ENCODE results near the gene SAMD5.

The SAMD5 gene

DNA sequence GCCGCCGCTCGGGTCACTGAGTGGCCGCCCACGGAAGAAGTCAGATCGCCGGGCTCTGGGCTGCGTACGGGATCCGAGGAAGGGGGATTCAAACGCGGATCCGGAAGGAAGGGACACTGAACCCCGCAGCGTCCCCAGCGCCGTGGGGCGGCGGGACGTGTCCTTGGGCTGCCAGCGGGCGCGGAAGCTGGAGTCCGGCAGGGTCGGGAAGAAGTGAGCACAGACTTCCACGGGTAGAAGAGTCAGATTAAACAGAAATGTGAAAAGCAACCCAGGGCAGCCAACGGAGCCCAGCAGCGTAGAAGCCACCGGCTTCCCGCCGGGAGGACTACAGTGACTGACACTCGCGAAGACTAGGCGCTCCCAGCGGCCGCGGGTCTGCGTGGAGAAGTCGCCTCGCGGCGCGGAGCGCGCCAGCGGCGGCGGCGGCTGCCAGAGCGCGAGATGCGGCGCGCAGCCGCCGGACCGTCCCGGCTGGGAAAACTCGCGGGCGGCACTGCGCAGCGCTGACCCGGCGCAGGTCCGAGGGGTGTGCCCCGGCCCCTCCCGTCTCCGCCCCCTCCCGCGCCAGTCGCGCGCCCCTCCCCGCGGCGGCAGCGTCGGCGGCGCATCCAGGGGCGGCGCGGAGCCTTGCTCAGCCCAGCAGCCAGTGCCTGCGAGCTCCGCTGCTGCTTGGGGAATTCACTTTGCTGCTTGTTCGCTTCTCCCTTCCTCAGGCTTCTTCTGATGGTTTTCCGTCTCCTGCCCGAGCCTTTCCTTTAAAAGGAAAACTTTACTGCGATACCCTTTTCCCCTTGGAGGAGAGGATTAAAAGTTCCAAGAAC is at the start of gene SAMD5:
SAMD5 (plus strand) TSS at position 649 of the 824 bp plus-strand sequence. CDS start 239 bp downstream, outside the sequence.
- DNase-seq (ENCODE audit: low read depth in 2 of 2, low spot score in 1 of 2), result no peak

DNA sequence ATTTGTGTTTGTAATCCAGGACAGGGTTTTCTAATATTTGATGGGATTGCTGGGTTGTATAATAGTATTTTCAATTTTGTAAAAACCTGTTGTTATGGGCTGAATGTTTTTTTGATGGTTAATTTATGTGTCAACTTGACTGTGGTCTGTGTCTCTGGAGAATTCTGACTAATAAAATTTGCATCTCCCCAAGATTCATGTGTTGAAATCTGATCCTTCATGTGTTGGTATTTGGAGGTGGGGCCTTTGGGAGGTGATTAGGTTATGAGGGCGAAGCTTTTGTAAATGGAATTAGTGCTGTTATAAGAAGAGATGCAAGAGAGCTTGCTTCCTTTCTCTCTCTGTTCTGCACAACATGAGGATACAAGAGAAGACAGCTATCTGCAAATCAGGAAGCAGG is 48.7 kb upstream of the SAMD5 start:
- no peak for DNase-seq (ENCODE audit: low read depth in 2 of 2, low spot score in 1 of 2)

DNA sequence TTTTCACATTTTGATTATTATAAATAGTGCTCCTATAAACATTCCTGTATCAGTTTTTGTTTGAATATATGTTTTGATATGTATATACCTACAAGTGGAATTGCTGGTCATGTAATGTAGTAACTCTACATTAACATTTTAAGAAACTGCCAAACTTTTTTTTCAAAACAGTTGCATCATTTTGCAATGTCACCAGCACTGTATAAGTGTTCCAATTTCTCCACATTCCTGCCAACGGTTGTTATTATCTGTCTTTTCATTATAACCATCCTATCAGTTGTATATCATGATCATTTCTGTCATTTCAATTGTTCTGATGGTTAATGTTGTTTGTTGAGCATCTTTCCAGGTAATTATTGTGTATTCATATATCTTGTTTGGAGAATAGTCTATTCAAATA is 44.8 kb upstream of the SAMD5 start:
- DNase-seq (ENCODE audit: low read depth in 2 of 2, low spot score in 1 of 2), result no peak

DNA sequence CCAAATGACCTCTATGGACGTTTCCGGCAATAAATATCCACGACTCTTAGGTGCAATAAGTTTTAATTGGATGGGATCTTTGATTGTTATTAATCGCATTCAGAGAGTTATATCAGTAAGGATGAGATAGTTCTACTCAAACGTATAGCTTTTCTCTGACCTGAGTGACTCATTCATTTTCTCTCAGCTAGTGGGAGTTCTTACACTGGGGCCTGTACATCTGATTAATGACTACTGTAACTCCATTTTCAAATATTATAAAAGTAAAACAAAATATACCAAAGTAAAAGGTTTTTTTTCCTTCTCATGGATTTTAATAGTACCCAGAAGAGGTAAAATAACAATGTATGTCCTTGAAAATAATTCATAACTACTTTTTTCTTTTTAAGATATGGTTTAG is 41.1 kb upstream of the SAMD5 start:
- DNase-seq (ENCODE audit: low read depth in 2 of 2, low spot score in 1 of 2), result no peak

DNA sequence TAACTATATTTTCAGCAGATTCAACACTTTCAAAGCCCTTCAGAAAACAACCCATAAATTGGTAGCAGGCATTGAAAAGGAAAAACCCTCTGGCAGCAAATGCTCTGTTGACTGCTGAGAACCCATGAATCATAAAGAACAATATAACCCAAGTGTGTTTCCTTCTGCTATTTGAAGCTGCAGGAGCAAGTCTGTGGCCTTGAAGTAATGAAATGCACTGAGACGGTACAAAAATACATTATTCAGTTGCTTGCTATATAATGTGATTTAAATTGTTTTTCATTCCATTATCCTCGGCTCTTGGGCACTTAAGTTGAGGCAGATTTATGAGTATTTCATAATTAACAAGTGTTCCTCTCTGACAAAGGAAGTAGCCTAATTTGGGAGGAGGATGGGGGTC is 40.6 kb upstream of the SAMD5 start:
- DNase-seq (ENCODE audit: low read depth in 2 of 2, low spot score in 1 of 2), result no peak

DNA sequence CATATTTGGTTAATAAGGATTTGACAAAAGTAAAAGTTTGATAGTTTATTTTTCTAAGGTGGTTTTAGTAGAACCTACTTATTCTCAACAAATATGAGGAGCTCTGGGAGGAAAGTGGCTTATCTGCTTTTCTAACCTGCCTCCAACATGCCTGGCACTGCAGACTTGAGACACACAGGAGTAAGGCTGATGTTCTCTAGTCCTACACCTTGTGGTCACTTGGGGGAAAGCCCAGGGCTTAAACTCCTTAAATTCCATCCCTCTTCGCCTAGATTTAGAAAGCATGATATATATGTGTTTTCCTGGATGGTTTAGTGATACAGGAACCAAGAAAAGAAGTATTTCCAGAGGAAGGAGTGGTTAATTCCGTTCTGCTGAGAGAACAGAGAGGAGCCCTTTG is 39.9 kb upstream of the SAMD5 start:
- no peak for DNase-seq (ENCODE audit: low read depth in 2 of 2, low spot score in 1 of 2)

DNA sequence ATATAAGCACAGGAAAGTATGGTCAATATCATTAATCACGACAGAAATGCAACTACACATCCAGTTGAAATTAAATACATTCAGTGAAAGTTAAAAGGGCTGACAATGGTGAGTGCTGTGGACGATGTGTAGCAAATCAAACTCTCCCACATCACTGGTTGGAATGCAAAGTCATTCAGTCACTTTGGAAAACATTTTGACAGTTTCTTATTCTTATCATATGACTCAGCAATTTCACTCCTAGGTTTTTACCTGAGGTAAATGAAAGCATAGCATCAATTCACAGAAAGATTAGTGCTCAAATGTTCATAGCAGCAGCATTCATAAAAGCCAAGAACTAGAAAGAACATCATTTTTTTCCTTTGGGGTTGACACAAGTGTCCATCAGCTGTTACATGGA is 28.6 kb upstream of the SAMD5 start:
- no peak for DNase-seq (ENCODE audit: low read depth in 2 of 2, low spot score in 1 of 2)

DNA sequence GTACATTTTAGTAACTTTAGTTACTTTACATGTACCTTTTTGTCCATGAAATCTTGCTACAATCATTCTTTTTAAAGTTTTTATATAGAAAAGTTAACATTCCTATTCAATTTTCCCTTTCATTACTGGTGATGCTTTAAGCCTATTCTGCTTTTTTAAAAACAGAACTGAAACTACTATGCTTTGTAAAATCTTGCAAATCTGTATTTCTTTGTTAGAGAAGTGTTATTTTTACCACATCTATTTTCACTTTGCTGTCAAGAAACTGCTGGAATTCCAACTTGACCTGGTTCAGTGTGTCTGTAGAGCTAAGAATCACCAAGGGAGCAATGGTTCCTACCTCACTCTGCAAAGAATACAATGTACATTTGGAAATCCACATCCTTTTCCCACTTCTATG is 21.8 kb upstream of the SAMD5 start:
- no peak for DNase-seq (ENCODE audit: low read depth in 2 of 2, low spot score in 1 of 2)

DNA sequence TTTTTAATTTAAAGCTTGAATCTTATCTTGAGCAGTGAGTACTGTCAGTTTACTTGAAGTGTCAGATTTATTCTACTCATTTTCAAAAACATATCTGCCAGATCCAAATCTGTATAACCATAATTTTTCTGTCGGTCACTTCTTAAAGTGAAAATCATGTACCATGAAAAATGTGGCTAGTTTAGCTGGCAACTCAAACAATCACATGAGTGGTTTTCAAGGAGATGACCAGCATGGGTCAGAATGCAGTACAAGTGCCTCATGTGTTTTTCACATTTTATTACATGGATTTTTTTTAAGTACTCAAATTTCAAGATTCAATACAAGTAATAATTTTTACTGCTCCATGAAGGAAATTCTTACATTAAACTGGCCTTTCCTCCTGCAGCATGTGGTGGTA is 11.0 kb upstream of the SAMD5 start:
- DNase-seq (ENCODE audit: low read depth in 2 of 2, low spot score in 1 of 2), result no peak

DNA sequence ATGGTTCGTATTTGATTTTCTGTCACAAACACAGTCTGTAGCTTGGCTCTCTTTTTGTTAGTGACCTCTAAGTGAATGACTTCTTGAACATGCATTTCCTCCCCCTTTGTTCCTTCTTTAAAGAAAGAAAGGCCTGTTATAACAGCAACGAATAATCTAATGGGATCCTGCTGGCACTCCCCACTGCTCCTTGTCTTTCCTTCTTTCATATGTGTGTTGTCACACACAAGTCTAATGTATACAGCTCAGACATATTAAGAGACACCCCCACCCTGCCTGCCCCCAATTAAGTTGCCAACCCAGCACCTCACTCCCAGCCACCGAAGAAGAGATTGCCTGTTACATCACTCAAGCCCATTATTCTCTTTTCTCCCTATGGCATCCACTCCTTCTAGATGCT is 4.9 kb upstream of the SAMD5 start:
- no peak for DNase-seq (ENCODE audit: low read depth in 2 of 2, low spot score in 1 of 2)

DNA sequence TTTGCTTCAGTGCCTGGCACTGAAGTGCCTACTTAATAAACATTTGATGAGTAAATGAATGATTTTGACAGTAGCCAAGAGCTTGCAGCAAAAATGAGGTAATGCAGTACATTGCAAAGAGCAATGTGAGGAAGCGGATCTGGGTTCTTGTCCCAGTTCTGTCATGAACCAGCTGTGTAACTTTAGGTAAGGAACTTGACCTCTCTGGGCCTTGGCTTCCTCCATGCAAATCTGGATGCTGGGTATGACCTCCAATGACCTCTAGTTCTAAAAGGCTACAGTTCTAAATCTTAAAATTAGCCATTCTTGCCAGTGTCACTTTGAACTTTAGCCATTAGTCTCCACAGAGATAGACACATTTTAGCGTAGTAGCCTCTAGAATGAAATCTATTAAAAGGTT is 3.6 kb upstream of the SAMD5 start:
- DNase-seq (ENCODE audit: low read depth in 2 of 2, low spot score in 1 of 2), result no peak

DNA sequence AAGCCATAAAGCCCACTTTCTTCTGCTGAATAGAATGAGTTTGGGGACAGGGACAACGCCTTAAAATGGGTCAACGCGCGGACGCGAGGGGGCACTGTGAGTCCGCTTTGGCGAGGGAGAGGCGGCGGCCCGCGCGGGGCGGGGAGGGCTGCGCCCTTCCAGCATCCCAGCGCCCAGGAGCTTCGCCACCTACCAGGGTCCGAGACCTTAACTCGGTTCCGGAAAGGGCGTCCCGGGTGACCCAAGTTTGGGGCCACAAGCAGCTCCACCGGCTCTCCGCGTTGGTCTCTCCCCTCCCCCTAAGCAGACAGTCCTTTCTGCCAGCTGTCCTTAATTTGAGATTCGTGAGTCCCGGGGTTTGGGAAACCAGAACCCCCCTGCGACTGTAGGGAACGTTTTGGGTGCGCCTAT is 1.8 kb upstream of the SAMD5 start:
- no peak for DNase-seq (ENCODE audit: low read depth in 2 of 2, low spot score in 1 of 2)

DNA sequence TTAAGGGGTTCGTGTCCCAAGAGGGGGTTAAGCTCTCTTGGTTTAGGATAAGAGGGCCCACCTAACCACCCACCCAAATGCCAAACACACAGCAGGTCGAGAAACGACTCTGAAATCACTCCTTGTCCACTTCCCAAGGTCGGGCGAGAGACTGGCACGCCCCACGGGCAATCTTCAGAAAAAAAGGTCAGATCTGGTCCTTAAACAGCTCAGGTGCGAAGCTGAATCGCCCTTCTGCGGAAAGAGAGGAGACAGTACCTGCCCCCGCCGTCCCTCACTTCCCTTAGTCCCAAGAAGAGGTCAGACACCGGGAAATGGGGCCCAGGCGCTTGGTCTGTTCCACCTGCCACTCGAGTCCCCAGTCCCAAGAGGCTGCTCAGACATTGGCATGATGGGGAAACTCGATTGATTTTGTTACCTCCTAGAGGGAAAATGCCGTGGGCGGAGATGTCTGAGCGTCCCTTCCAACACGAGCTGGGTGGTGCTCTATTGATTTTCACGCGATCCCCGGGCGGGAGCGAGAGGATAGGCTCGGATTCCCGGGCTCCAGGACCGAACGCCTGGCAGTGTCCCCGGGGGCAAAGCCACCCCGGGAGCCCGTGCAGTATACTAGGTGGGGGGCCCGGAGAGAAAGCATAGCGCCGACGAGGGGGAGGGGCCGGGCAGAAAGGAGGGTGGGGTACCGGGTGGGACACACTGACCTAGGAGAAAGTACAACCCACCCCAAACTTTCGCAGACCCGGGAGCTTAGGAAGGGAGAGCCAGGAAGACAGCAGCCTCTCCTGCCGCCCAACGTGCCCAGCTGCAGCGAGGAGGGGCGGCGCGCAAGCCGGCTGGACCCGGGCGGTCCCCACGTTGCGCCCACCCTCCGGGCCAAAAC is 1.1 kb upstream of the SAMD5 start:
- DNase-seq (ENCODE audit: low read depth in 2 of 2, low spot score in 1 of 2), result no peak

DNA sequence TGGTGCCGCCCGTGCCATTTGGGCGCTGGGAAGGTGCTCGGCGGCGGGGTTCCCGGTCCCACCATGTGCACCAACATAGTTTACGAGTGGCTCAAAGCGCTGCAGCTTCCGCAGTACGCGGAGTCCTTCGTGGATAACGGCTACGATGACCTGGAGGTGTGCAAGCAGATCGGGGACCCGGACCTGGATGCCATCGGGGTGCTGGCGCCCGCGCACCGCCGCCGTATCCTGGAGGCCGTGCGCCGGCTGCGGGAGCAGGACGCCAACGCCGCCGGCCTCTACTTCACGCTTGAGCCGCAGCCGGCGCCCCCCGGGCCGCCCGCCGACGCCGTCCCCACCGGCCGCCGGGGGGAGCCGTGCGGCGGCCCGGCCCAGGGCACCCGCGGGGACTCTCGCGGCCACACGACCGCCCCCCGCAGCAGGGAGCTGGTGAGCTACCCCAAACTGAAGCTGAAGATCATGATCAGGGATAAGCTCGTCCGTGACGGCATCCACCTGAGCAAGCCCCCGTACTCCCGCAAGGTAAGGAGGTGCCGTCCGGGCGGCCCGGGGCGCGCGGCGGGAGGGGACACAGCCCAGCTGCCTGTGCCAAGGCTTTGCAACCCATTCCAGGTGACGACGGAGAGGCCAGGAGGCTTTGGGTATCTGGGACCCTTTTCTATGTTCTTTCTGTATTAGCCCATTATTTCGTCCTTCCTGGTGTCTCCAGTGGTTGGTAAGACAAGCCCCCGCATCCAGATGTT is 547 bp downstream of the SAMD5 start:
- no peak for DNase-seq (ENCODE audit: low read depth in 2 of 2, low spot score in 1 of 2)

DNA sequence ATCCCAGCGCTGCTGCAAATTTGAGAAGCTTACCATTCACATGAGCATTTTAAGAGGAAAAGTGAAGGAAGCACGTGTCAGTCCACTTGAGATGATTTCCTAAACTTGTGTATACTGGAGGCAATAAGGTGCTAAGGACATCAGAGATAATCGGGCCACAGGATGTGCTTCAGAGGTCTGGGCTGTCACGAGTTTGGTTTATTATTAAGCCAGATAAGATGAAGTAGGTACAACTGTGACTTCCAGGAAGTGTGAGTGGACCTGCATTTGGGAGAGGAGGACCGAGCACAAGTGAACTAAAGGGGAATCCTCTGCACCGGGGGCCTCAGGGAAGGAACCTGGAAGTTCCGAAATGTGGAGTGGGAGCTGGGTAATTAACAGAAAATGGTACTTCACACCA is 1.4 kb downstream of the SAMD5 start:
- DNase-seq (ENCODE audit: low read depth in 2 of 2, low spot score in 1 of 2), result no peak

DNA sequence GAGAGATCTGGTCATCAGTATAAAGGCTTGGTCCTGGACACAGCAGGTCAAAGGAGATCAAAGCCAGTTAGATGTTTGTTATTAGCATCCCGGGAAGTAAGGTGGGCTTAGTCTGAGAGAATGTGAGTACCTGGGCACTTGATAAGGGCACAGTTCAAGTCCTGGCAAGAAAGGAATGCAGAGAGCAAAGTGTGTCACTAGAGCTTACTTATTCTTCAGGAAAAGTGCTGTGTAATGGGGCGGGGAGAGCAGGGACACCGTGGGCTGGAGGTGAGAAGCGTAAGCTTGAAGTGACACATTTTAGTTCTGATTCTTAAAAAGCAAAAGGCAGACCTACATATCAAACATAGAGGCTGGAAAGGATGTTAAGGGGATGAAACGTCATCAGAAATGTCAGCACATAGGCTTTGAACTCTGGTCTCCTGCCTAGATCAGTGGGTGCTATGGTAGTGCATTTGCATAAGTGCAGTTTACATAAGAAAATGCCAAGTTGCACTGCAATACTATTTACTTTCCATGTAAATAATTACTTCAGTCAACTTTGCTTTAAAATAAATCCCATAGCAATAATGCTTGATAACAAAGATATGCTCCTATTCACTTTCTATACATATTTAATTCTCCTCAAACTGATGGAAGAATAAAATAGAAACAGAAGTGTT is 2.6 kb downstream of the SAMD5 start:
- DNase-seq (ENCODE audit: low read depth in 2 of 2, low spot score in 1 of 2), result no peak

DNA sequence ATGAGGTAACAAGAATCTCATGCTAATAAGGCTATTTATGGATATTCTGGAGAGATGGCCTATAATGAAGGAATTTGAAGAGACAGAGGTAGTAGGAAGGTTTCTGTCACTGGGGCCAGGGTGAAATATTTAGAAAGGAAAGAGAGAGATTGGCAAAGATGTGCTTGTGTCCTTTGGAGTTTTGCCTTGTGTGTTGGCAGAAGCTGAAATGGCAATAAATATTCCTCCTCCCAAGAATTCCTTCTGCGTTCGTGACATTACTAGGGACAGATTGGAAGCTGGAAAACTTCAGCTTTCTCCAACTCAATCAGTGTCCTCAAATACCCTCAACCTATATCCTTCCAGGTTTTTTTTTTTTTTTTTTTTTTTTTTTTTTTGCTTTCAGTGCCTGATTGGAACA is 6.3 kb downstream of the SAMD5 start:
- DNase-seq (ENCODE audit: low read depth in 2 of 2, low spot score in 1 of 2), result no peak

DNA sequence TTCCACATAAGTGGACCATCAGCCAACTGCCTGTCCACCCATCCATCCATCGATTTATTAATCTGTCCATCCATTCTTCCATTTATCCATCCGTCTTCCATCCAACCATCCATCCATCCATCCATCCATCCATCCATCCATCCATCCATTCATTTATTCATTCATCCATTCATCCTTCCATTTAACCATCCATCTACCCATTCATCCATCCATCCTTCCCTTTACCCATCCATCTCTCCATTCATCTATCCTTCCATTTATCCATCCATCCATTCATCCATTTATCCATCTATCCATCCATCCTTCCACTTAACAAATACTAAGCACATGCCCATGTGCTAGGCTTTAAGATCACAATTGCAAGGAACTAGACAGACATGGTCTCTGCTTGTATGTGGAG is 6.8 kb downstream of the SAMD5 start:
- DNase-seq (ENCODE audit: low read depth in 2 of 2, low spot score in 1 of 2), result no peak

DNA sequence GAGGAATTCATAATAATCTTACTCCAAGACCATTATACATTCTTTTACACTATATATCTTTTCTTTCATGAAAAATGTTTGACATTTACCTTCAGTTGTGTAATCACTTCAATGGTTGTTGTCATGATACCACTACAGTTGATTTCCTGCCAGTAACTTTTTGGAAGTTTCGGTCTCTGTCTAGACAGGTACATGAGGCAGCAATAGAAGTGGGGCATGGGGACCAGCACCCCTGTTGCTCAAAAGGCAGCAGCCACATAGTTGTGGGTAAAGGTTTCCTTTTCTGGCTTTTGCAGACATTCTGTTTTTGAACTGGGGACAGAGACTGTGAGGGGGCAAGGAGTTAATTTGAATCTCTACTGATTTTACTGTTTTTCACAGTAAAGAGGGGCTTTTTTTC is 14.1 kb downstream of the SAMD5 start:
- no peak for DNase-seq (ENCODE audit: low read depth in 2 of 2, low spot score in 1 of 2)

DNA sequence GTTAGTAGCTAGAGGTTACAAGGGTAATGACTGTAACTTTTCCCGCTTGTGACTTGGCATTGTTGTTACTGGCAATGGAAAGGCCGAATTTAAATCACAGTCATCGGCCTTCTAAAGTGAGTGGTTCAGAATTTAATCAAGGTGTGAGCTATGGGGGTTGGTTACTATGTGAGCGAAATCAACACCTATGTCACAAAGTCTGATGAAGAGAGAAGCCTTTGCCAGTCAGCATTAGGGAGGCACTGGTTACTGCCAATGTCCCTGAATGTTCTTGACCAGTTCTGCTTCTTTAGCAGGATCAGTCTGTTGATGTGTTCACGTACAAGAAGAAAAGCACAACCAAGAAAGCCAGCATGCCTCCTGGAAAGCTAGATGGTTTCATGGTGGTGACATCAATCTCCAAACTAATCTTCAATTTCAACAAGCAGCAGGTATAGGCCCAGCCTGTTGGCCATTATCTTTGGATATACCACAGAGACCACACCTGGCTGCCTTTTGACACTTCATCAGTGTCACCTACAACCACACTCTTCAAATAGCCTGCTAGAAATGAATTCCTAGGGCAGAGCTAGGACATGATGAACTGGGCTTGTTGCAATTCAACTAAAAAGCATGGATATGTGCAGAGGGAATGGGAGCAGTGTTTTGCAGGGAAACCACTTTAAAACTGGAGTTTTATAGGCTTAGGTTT is 17.2 kb downstream of the SAMD5 start:
- no peak for DNase-seq (ENCODE audit: low read depth in 2 of 2, low spot score in 1 of 2)

DNA sequence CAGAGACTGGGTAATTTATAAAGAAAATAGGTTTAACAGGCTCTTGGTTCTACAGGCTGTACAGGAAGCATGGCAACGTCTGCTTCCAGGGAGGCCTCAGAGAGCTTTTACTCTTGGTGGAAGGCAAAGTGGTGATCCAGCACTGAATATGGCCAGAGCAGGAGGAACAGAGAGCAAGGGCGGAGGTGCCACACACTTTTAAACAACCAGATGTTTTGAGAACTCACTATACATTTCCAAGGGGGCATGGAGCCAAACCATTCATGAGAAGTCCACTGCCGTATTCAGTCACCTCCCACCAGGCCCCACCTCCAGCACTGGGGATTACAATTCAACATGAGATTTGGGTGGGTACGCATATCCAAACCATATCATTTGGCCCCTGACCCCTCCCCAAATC is 18.7 kb downstream of the SAMD5 start:
- no peak for DNase-seq (ENCODE audit: low read depth in 2 of 2, low spot score in 1 of 2)

Measured in stimulated activated CD8-positive, alpha-beta memory T cell treated with anti-CD3 and anti-CD28 coated beads, Interleukin-4, amount 100 ng/mL, for 4 hours (primary cell).